Activated CD8-positive, alpha-beta memory T cell treated with anti-CD3 and anti-CD28 coated beads for 36 hours (primary cell): ENCODE data around the gene GMDS. TPM values are rescaled to one million over a fixed set of nuclear protein-coding genes. Genes with fewer than 3 reads are reported as not detected.

Experiments
- CTCF ChIA-PET: fragments of 350-600 bp; sonication (Branson Sonifier 250); formaldehyde crosslinking; loops from one replicate; lab custom pipeline; 2021; ENCODE audit warnings: antibody characterized with exemption; lab: Charles Lee
- POLR2A ChIA-PET: fragments of 350-600 bp; sonication (Branson Sonifier 250); formaldehyde crosslinking; loops from one replicate; lab custom pipeline; 2021; ENCODE audit warnings: antibody characterized with exemption; lab: Charles Lee
- total RNA-seq, 2 experiments: library from RNA; stranded (reverse); gene quantifications; one replicate each; pipeline ENCODE4 v1.2.3, GENCODE V29; 2021

GMDS gene
- total RNA-seq, 2 experiments from 2014 or later, result 36.0 to 37.1 TPM

GRCh38 chr6:2155206-2155605 is 90.2 kb downstream of the GMDS start:
- CTCF ChIA-PET, result no interaction called here
- POLR2A ChIA-PET, result no interaction called here

- ChIA-PET CTCF (no interaction called here), POLR2A (no interaction called here)
Measured at GRCh38 chr6:2149361-2150006, 95.9 kb downstream of the GMDS start.

- ChIA-PET CTCF (no interaction called here), POLR2A (no interaction called here)
Measured at GRCh38 chr6:2148748-2149147, 96.7 kb downstream of the GMDS start.

- ChIA-PET CTCF (no interaction called here), POLR2A (interaction anchor here (0.5 kb wide), 1 partner anchor 99 kb away, joined by 8 read pairs; no protein-coding TSS in a partner anchor)
Measured at GRCh38 chr6:2147766-2148448, 97.5 kb downstream of the GMDS start.

- ChIA-PET POLR2A (interaction anchor here (0.5 kb wide), 1 partner anchor 100 kb away, joined by 8 read pairs; no protein-coding TSS in a partner anchor), CTCF (no interaction called here)
Measured at GRCh38 chr6:2147261-2147660, 98.1 kb downstream of the GMDS start.

GRCh38 chr6:2144210-2144609 is 101.2 kb downstream of the GMDS start:
- CTCF ChIA-PET, result no interaction called here

GRCh38 chr6:2141644-2142290 is 103.6 kb downstream of the GMDS start:
- ChIA-PET CTCF (interaction anchor here (0.5 kb wide), 1 partner anchor 254 kb away, joined by 3 read pairs; no protein-coding TSS in a partner anchor), POLR2A (no interaction called here)

More at GRCh38 chr6:2144210-2144609, 101.2 kb downstream of the GMDS start:
- POLR2A ChIA-PET, result no interaction called here

GRCh38 chr6:2140438-2141128 is 104.8 kb downstream of the GMDS start:
- ChIA-PET CTCF (no interaction called here), POLR2A (interaction anchor here (0.6 kb wide), 1 partner anchor 1536 kb away, joined by 3 read pairs; no protein-coding TSS in a partner anchor)

- ChIA-PET POLR2A (no interaction called here), CTCF (interaction anchor here (0.6 kb wide), 1 partner anchor 478 kb away, joined by 7 read pairs; no protein-coding TSS in a partner anchor)
Measured at GRCh38 chr6:2135401-2135800, 110.0 kb downstream of the GMDS start.

- ChIA-PET CTCF (interaction anchor here (0.6 kb wide), 1 partner anchor 477 kb away, joined by 7 read pairs; no protein-coding TSS in a partner anchor), POLR2A (no interaction called here)
Measured at GRCh38 chr6:2134554-2134953, 110.9 kb downstream of the GMDS start.

- CTCF ChIA-PET, result no interaction called here
- POLR2A ChIA-PET, result no interaction called here
Measured at GRCh38 chr6:2133716-2134310, 111.6 kb downstream of the GMDS start.

GRCh38 chr6:2132916-2133315 is 112.5 kb downstream of the GMDS start:
- CTCF ChIA-PET, result no interaction called here
- POLR2A ChIA-PET, result no interaction called here

- POLR2A ChIA-PET, result no interaction called here
- CTCF ChIA-PET, result no interaction called here
Measured at GRCh38 chr6:2132416-2132815, 113.0 kb downstream of the GMDS start.

- ChIA-PET POLR2A (no interaction called here), CTCF (interaction anchor here (0.8 kb wide), 1 partner anchor 32 kb away, joined by 3 read pairs; no protein-coding TSS in a partner anchor)
Measured at GRCh38 chr6:2129182-2129621, 116.2 kb downstream of the GMDS start.

- CTCF ChIA-PET, result no interaction called here
Measured at GRCh38 chr6:2127484-2127911, 117.9 kb downstream of the GMDS start.

GRCh38 chr6:2126351-2126750 is 119.1 kb downstream of the GMDS start:
- ChIA-PET CTCF (no interaction called here), POLR2A (no interaction called here)

More at GRCh38 chr6:2127484-2127911, 117.9 kb downstream of the GMDS start:
- POLR2A ChIA-PET, result interaction anchor here (0.6 kb wide), 1 partner anchor 358 kb away, joined by 3 read pairs; no protein-coding TSS in a partner anchor

GRCh38 chr6:2125158-2125557 is 120.2 kb downstream of the GMDS start:
- POLR2A ChIA-PET, result no interaction called here

GRCh38 chr6:2124260-2124709 is 121.1 kb downstream of the GMDS start:
- ChIA-PET POLR2A (no interaction called here), CTCF (no interaction called here)

More at GRCh38 chr6:2125158-2125557, 120.2 kb downstream of the GMDS start:
- CTCF ChIA-PET, result no interaction called here

GRCh38 chr6:2120912-2121311 is 124.5 kb downstream of the GMDS start:
- ChIA-PET POLR2A (no interaction called here), CTCF (interaction anchor here (1.2 kb wide), 1 partner anchor 9 kb away, joined by 3 read pairs; no protein-coding TSS in a partner anchor)
